Stomach (tissue), 4 donors: Measurements from ENCODE around the gene PPHLN1.

ENCODE experiments used
- EP300 ChIP-seq: sonication (generic); formaldehyde crosslinking; IDR thresholded peaks from one replicate; pipeline ENCODE4 v1.6.1; 2017; ENCODE audit warnings: antibody characterized with exemption
- POLR2A ChIP-seq, 4 donors: fragments of 450-650 bp; IDR thresholded peaks; one replicate each; pipeline ENCODE4 v1.6.1; 2016; ENCODE audit warnings: antibody characterized with exemption in 4 of 4, control low read depth in 2 of 4, mild to moderate bottlenecking in 1 of 4, moderate library complexity in 1 of 4
- POLR2AphosphoS5 ChIP-seq, 3 donors: sonication (generic); formaldehyde crosslinking; IDR thresholded peaks; one replicate each; pipeline ENCODE4 v1.6.1; 2016; ENCODE audit warnings: antibody characterized with exemption in 3 of 3
- TF ChIP-seq, protein P1 (sequence below), 7 experiments: fragments of 450-650 bp in 4 of 7; fragments of 200-600 bp in 3 of 7; sonication (generic) in 3 of 7; IDR thresholded peaks; one replicate each; pipeline ENCODE4 v1.5.1; 2016 to 2019; ENCODE audit warnings: antibody characterized with exemption in 7 of 7, control low read depth in 2 of 7, mild to moderate bottlenecking in 1 of 7

DNA sequence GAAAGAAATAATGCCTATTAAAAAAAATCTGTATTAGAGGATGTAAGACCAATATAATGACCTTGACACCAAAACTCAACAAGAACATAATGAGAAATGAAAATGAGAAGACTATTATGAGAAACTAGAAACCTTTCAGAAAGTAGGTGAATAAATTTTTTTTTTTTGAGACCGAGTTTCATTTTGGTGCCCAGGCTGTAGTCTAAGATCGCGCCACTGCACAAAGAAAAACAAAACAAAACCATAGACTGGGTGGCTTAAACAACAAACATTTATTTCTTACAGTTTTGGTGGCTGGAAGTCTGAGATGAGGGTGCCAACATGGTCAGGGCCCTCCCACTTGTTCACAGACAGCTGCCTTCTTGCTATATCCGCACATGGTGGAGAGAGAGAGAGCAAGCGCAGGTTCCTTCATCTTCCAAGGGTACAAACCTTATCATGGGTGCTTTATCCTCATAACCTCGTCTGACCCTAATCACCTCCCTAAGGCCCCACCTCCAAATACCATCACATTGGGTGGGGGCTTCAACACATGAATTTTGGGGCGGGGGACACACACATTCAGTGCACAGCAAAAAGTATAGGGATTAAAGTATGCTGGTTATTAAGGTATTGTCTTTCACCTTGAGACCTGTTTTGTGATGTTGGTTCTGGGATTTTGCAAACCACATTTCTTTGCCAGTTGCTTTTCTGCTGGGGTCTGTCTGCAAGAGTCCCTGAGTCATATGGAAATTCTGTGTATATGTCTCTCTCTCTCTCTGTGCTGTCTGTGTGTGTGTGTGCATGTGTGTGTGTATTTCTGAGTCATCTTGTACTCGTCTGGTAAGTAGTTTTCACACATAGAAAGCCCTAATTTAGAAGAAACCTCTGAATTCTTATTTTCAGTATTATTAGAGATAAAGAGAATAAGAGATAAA lies 26.3 kb upstream of the PPHLN1 start:
- TF ChIP-seq, protein P1, sequence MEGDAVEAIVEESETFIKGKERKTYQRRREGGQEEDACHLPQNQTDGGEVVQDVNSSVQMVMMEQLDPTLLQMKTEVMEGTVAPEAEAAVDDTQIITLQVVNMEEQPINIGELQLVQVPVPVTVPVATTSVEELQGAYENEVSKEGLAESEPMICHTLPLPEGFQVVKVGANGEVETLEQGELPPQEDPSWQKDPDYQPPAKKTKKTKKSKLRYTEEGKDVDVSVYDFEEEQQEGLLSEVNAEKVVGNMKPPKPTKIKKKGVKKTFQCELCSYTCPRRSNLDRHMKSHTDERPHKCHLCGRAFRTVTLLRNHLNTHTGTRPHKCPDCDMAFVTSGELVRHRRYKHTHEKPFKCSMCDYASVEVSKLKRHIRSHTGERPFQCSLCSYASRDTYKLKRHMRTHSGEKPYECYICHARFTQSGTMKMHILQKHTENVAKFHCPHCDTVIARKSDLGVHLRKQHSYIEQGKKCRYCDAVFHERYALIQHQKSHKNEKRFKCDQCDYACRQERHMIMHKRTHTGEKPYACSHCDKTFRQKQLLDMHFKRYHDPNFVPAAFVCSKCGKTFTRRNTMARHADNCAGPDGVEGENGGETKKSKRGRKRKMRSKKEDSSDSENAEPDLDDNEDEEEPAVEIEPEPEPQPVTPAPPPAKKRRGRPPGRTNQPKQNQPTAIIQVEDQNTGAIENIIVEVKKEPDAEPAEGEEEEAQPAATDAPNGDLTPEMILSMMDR (IDR thresholded peaks at IDR 0.05) = no peak
- no peak for TF ChIP-seq EP300
- TF ChIP-seq POLR2A (IDR thresholded peaks at IDR 0.05) = no peak
- TF ChIP-seq POLR2AphosphoS5 (IDR thresholded peaks at IDR 0.05) = no peak
